ENCODE measurements around the gene PLGRKT. TPM values are rescaled to one million over a fixed set of nuclear protein-coding genes. Genes with fewer than 3 reads are reported as not detected.
"Not testable (repeated sequence)": the region's sequence is repeated elsewhere in the genome, so short reads cannot be mapped to it uniquely, and the experiment has no call there.

Gene PLGRKT
- polyA plus RNA-seq, 4 donors: 35.6 to 60.4 (median 54.9) TPM

DNA sequence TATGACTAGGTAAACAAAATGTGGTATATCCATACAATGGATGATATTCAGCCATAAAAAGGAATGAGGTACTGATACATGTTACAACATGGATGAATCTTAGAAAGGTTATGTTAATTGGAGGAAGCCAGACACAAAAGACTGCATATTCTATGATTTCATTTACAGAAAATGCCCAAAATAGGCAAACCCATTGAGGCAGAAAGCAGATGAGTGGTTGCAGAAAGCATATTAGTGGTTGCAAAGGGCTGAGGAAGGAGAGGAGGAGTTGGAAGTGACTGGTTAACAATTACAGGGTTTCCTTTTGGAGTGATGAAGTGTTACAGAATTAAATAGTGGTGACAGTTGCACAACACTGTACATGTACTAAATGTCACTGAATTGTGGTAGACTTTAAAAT, 17.7 kb downstream of the PLGRKT start:
- Histone ChIP-seq H3K27me3 (ENCODE audit: control insufficient read depth in 3 of 3, insufficient read depth in 3 of 3, low read length in 3 of 3) (no peaks in the 10 kb centered on the region), H3K27ac (ENCODE audit: low read depth in 1 of 3, low read length in 2 of 3) (no peak overlapping the region), H3K4me1 (ENCODE audit: control insufficient read depth in 3 of 3, insufficient read depth in 2 of 3, low read depth in 1 of 3, low read length in 2 of 3) (no peaks in the 10 kb centered on the region), H3K9me3 (ENCODE audit: control insufficient read depth in 2 of 2, insufficient read depth in 1 of 2, low read depth in 1 of 2, low read length in 1 of 2) (no peaks in the 10 kb centered on the region), H3K4me3 (ENCODE audit: low read depth in 1 of 3, low read length in 3 of 3) (no peak overlapping the region), H3K36me3 (ENCODE audit: control insufficient read depth in 3 of 3, insufficient read depth in 2 of 3, low read depth in 1 of 3, low read length in 3 of 3) (peaks cover 0 to 12% (median 4%) of the 10 kb centered on the region in 3 donors)
- no peak for FAIRE-seq
- no peak for DNase-seq

GRCh38 chr9:5418481-5418880, 19.2 kb downstream of the PLGRKT start:
- FAIRE-seq (no peak), DNase-seq (no peak)
- Histone ChIP-seq H3K27ac (ENCODE audit: low read depth in 1 of 3, low read length in 2 of 3) (no peak overlapping the region), H3K4me1 (ENCODE audit: control insufficient read depth in 3 of 3, insufficient read depth in 2 of 3, low read depth in 1 of 3, low read length in 2 of 3) (no peaks in the 10 kb centered on the region), H3K36me3 (ENCODE audit: control insufficient read depth in 3 of 3, insufficient read depth in 2 of 3, low read depth in 1 of 3, low read length in 3 of 3) (peaks cover 0 to 12% (median 4%) of the 10 kb centered on the region in 3 donors), H3K4me3 (ENCODE audit: low read depth in 1 of 3, low read length in 3 of 3) (no peak overlapping the region), H3K9me3 (ENCODE audit: control insufficient read depth in 2 of 2, insufficient read depth in 1 of 2, low read depth in 1 of 2, low read length in 1 of 2) (peaks cover 0 to 3% of the 10 kb centered on the region in 2 donors), H3K27me3 (ENCODE audit: control insufficient read depth in 3 of 3, insufficient read depth in 3 of 3, low read length in 3 of 3) (no peaks in the 10 kb centered on the region)
- 92 to 98% (median 95%) methylated on average over 20 of the region's 20 CpGs for WGBS, 3 donors

DNA sequence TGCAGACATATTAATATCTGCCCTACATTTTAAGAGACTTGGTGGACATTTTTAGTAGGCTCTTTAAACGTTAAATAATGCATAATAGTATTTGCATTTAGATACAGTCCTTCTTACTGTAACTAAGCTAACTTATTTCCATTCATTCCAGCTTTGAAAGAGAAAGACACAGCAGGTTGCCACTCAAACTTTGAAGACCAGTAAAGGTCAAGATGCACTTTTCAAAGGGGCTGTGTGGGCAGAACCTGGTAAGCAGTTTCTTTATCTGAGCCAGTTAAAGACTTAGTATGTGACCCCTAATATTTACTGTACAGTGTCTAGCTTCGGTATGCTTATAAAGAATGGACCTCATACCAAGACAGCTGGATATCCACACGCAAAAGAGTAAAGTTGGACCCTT, 20.8 kb downstream of the PLGRKT start:
- no peaks in the 10 kb centered on the region for H3K4me1 ChIP-seq (ENCODE audit: control insufficient read depth in 3 of 3, insufficient read depth in 2 of 3, low read depth in 1 of 3, low read length in 2 of 3)
- no peak for FAIRE-seq
- WGBS, 3 donors: 72 to 79% (median 75%) methylated on average over 3 of the region's 3 CpGs

GRCh38 chr9:5408596-5408995, 29.1 kb downstream of the PLGRKT start:
- no peaks in the 10 kb centered on the region for H3K36me3 ChIP-seq (ENCODE audit: control insufficient read depth in 3 of 3, insufficient read depth in 2 of 3, low read depth in 1 of 3, low read length in 3 of 3)

More for the DNA sequence above, 20.8 kb downstream of the PLGRKT start:
- H3K9me3 ChIP-seq (ENCODE audit: control insufficient read depth in 2 of 2, insufficient read depth in 1 of 2, low read depth in 1 of 2, low read length in 1 of 2): peaks cover 0 to 3% of the 10 kb centered on the region in 2 donors
- no peaks in the 10 kb centered on the region for H3K27me3 ChIP-seq (ENCODE audit: control insufficient read depth in 3 of 3, insufficient read depth in 3 of 3, low read length in 3 of 3)
- DNase-seq: no peak
- H3K27ac ChIP-seq (ENCODE audit: low read depth in 1 of 3, low read length in 2 of 3): no peak overlapping the region
- no peak overlapping the region for H3K4me3 ChIP-seq (ENCODE audit: low read depth in 1 of 3, low read length in 3 of 3)
- peaks cover 0 to 12% (median 4%) of the 10 kb centered on the region in 3 donors for H3K36me3 ChIP-seq (ENCODE audit: control insufficient read depth in 3 of 3, insufficient read depth in 2 of 3, low read depth in 1 of 3, low read length in 3 of 3)

DNA sequence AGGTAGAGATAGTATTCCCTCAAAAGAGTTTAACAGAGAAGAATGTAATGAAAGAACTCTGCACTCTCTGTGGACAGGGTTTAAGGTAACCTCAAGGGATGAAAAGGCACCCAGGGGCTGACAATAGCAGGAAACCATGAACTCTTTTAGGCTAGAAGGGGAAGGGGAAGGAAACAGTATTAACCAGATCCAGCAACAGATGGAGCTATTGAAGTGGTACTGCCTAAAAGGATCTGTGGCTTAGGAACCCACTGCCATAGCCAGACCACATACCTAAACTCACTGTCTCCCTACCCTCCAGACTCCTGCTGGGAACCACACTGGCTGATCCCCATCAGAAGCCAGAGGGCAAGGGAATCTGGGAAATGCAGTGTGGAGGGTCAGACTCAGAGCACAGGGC, 35.5 kb downstream of the PLGRKT start:
- Histone ChIP-seq H3K9me3 (ENCODE audit: control insufficient read depth in 2 of 2, insufficient read depth in 1 of 2, low read depth in 1 of 2, low read length in 1 of 2) (peaks cover 0 to 3% of the 10 kb centered on the region in 2 donors), H3K27ac (ENCODE audit: low read depth in 1 of 3, low read length in 2 of 3) (no peak overlapping the region), H3K27me3 (ENCODE audit: control insufficient read depth in 3 of 3, insufficient read depth in 3 of 3, low read length in 3 of 3) (no peaks in the 10 kb centered on the region), H3K36me3 (ENCODE audit: control insufficient read depth in 3 of 3, insufficient read depth in 2 of 3, low read depth in 1 of 3, low read length in 3 of 3) (peaks cover 0 to 2% (median 0%) of the 10 kb centered on the region in 3 donors), H3K4me3 (ENCODE audit: low read depth in 1 of 3, low read length in 3 of 3) (no peak overlapping the region), H3K4me1 (ENCODE audit: control insufficient read depth in 3 of 3, insufficient read depth in 2 of 3, low read depth in 1 of 3, low read length in 2 of 3) (no peaks in the 10 kb centered on the region)
- FAIRE-seq (no peak), DNase-seq (no peak)

More at GRCh38 chr9:5408596-5408995, 29.1 kb downstream of the PLGRKT start:
- Histone ChIP-seq H3K4me1 (ENCODE audit: control insufficient read depth in 3 of 3, insufficient read depth in 2 of 3, low read depth in 1 of 3, low read length in 2 of 3) (no peaks in the 10 kb centered on the region), H3K27ac (ENCODE audit: low read depth in 1 of 3, low read length in 2 of 3) (no peak overlapping the region), H3K4me3 (ENCODE audit: low read depth in 1 of 3, low read length in 3 of 3) (no peak overlapping the region), H3K9me3 (ENCODE audit: control insufficient read depth in 2 of 2, insufficient read depth in 1 of 2, low read depth in 1 of 2, low read length in 1 of 2) (peaks cover 0 to 23% of the 10 kb centered on the region in 2 donors), H3K27me3 (ENCODE audit: control insufficient read depth in 3 of 3, insufficient read depth in 3 of 3, low read length in 3 of 3) (no peaks in the 10 kb centered on the region)
- DNase-seq (no peak), FAIRE-seq (no peak)
- WGBS, 3 donors: 95 to 100% (median 96%) methylated on average over 1 of the region's 1 CpG

GRCh38 chr9:5397547-5397946, 40.2 kb downstream of the PLGRKT start:
- FAIRE-seq: not testable (repeated sequence)

GRCh38 chr9:5395428-5395827, 42.3 kb downstream of the PLGRKT start:
- FAIRE-seq (no peak), DNase-seq (no peak)
- H3K4me3 ChIP-seq (ENCODE audit: low read depth in 1 of 3, low read length in 3 of 3): no peak overlapping the region
- H3K4me1 ChIP-seq (ENCODE audit: control insufficient read depth in 3 of 3, insufficient read depth in 2 of 3, low read depth in 1 of 3, low read length in 2 of 3): no peaks in the 10 kb centered on the region
- no peak overlapping the region for H3K27ac ChIP-seq (ENCODE audit: low read depth in 1 of 3, low read length in 2 of 3)
- H3K27me3 ChIP-seq (ENCODE audit: control insufficient read depth in 3 of 3, insufficient read depth in 3 of 3, low read length in 3 of 3): no peaks in the 10 kb centered on the region
- no peaks in the 10 kb centered on the region for H3K9me3 ChIP-seq (ENCODE audit: control insufficient read depth in 2 of 2, insufficient read depth in 1 of 2, low read depth in 1 of 2, low read length in 1 of 2)
- H3K36me3 ChIP-seq (ENCODE audit: control insufficient read depth in 3 of 3, insufficient read depth in 2 of 3, low read depth in 1 of 3, low read length in 3 of 3): no peaks in the 10 kb centered on the region

More at GRCh38 chr9:5397547-5397946, 40.2 kb downstream of the PLGRKT start:
- H3K4me1 ChIP-seq (ENCODE audit: control insufficient read depth in 3 of 3, insufficient read depth in 2 of 3, low read depth in 1 of 3, low read length in 2 of 3); H3K9me3 ChIP-seq (ENCODE audit: control insufficient read depth in 2 of 2, insufficient read depth in 1 of 2, low read depth in 1 of 2, low read length in 1 of 2); DNase-seq; H3K36me3 ChIP-seq (ENCODE audit: control insufficient read depth in 3 of 3, insufficient read depth in 2 of 3, low read depth in 1 of 3, low read length in 3 of 3); H3K4me3 ChIP-seq (ENCODE audit: low read depth in 1 of 3, low read length in 3 of 3); H3K27ac ChIP-seq (ENCODE audit: low read depth in 1 of 3, low read length in 2 of 3); H3K27me3 ChIP-seq (ENCODE audit: control insufficient read depth in 3 of 3, insufficient read depth in 3 of 3, low read length in 3 of 3): not testable (repeated sequence)
- 89 to 94% (median 90%) methylated on average over 3 of the region's 3 CpGs for WGBS, 3 donors

- not testable (repeated sequence) for H3K4me3 ChIP-seq (ENCODE audit: low read depth in 1 of 3, low read length in 3 of 3); H3K4me1 ChIP-seq (ENCODE audit: control insufficient read depth in 3 of 3, insufficient read depth in 2 of 3, low read depth in 1 of 3, low read length in 2 of 3); FAIRE-seq; H3K27me3 ChIP-seq (ENCODE audit: control insufficient read depth in 3 of 3, insufficient read depth in 3 of 3, low read length in 3 of 3); DNase-seq; H3K9me3 ChIP-seq (ENCODE audit: control insufficient read depth in 2 of 2, insufficient read depth in 1 of 2, low read depth in 1 of 2, low read length in 1 of 2); H3K36me3 ChIP-seq (ENCODE audit: control insufficient read depth in 3 of 3, insufficient read depth in 2 of 3, low read depth in 1 of 3, low read length in 3 of 3); H3K27ac ChIP-seq (ENCODE audit: low read depth in 1 of 3, low read length in 2 of 3)
- 48 to 87% (median 81%) methylated on average over 2 of the region's 2 CpGs for WGBS, 3 donors
Measured at GRCh38 chr9:5393976-5394375, 43.7 kb downstream of the PLGRKT start.

- Histone ChIP-seq H3K9me3 (ENCODE audit: control insufficient read depth in 2 of 2, insufficient read depth in 1 of 2, low read depth in 1 of 2, low read length in 1 of 2) (no peaks in the 10 kb centered on the region), H3K27ac (ENCODE audit: low read depth in 1 of 3, low read length in 2 of 3) (no peak overlapping the region), H3K27me3 (ENCODE audit: control insufficient read depth in 3 of 3, insufficient read depth in 3 of 3, low read length in 3 of 3) (no peaks in the 10 kb centered on the region), H3K4me1 (ENCODE audit: control insufficient read depth in 3 of 3, insufficient read depth in 2 of 3, low read depth in 1 of 3, low read length in 2 of 3) (no peaks in the 10 kb centered on the region), H3K36me3 (ENCODE audit: control insufficient read depth in 3 of 3, insufficient read depth in 2 of 3, low read depth in 1 of 3, low read length in 3 of 3) (no peaks in the 10 kb centered on the region), H3K4me3 (ENCODE audit: low read depth in 1 of 3, low read length in 3 of 3) (no peak overlapping the region)
- 90 to 94% (median 90%) methylated on average over 2 of the region's 2 CpGs for WGBS, 3 donors
- FAIRE-seq: no peak
- no peak for DNase-seq
Measured at GRCh38 chr9:5393497-5393896, 44.2 kb downstream of the PLGRKT start.
